Stimulated activated CD8-positive, alpha-beta memory T cell treated with anti-CD3 and anti-CD28 coated beads, Interleukin-2, amount 100 ng/mL, for 48 hours (primary cell): ENCODE results near the gene MTFP1.
"Not testable (repeated sequence)": the region's sequence is repeated elsewhere in the genome, so short reads cannot be mapped to it uniquely, and the experiment has no call there.

Experiments
- DNase-seq, 2 donors: peaks; one replicate each; pipeline ENCODE4 v3.0.0-alpha.2; 2020; ENCODE audit warnings: low read depth in 2 of 2

Gene MTFP1

DNA sequence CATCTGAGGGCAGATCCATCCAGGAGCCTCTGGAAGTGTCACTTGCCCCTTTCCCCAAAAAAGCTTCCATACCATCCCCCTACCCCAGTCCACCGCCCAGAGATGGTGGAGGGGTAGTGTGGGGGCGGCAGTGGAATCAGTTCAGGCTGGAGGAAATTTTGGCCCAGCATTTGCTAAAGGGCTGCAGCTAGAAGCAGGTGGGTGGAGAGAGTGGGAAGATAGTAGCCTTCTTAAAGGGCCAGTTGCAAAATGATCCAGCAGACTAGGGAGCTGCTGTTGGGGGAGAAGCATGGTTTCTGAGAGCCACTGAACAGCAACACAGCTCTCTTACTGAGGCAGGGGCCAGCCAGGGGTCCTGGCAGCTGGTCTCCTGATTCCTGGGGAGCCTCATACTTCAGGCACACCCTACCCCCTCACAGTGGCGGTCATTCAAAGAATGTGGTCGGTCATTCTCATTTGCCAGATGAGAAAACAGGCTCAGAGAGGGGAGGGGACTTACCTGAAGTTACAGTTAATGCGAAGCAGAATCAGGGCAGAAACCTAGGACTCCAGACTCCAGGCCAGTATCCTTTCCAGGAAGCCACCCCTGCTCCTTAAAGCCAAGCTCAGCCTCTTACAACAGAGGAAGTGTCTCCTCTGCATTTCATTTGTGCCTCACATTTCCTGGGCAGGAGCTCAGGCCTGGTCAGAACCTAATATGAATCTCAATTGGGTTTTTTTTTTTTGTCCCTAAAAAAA lies 23.4 kb upstream of the MTFP1 start:
- no peak for DNase-seq

DNA sequence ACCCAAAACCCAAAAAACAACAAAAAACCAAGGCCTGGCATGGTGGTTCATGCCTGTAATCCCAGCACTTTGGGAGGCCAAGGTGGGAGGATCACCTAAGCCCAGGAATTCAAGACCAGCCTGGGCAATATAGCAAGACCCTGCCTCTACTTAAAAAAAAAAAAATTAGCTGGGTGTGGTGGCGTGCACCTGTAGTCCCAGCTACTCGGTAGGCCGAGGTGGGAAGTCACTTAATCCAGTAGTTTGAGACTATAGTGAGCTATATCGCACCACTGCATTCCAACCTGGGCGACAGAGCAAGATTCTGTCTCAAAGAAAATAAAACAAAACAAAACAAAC lies 22.8 kb upstream of the MTFP1 start:
- DNase-seq = not testable (repeated sequence)

DNA sequence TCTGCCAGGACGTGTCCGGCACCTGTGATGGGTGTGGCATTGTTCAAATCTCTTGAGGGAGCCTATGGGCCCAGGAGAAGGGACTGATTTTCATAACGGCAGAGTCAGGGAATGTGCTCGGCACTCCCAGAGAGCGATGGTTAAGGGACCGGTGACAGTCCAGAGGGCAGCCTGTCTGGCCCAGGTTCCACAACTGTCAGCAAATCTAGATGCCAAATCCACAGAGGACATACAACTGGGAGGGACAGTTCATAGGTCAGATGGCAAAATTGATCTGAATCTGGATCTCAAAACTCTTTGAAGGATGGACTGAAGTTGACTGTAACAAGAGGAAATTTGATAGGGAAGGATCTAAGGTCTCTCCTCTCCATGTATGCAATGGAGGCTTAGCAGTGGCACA lies 21.3 kb upstream of the MTFP1 start:
- no peak for DNase-seq

- no peak for DNase-seq
These were observed 19.8 kb upstream of the MTFP1 start for GRCh38 chr22:30405731-30406130.

- no peak for DNase-seq
These were observed 19.2 kb upstream of the MTFP1 start for GRCh38 chr22:30406400-30406799.

- DNase-seq = no peak
These were observed 17.0 kb upstream of the MTFP1 start for GRCh38 chr22:30408388-30409102.

- DNase-seq = no peak
These were observed 13.8 kb upstream of the MTFP1 start for GRCh38 chr22:30411780-30412179.

DNA sequence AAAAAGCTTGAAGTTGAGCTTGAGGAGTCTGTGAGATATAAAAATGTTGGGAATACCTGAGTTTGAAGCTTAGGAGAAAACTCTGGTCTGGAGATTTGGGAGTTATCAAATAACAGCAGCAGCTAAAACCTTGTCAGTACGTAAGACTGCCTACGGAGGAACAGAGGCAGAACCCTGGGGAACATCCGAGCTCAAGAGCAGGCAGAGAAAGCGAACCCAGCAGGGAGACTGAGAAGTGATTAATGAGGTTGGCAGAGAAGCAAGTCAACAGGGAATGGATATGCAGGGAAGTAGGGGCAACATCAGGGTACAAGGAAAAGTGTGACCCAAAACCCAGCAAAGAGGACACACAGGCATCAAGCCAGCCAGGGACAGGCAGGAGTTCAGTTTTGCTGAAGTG lies 12.6 kb upstream of the MTFP1 start:
- no peak for DNase-seq

DNA sequence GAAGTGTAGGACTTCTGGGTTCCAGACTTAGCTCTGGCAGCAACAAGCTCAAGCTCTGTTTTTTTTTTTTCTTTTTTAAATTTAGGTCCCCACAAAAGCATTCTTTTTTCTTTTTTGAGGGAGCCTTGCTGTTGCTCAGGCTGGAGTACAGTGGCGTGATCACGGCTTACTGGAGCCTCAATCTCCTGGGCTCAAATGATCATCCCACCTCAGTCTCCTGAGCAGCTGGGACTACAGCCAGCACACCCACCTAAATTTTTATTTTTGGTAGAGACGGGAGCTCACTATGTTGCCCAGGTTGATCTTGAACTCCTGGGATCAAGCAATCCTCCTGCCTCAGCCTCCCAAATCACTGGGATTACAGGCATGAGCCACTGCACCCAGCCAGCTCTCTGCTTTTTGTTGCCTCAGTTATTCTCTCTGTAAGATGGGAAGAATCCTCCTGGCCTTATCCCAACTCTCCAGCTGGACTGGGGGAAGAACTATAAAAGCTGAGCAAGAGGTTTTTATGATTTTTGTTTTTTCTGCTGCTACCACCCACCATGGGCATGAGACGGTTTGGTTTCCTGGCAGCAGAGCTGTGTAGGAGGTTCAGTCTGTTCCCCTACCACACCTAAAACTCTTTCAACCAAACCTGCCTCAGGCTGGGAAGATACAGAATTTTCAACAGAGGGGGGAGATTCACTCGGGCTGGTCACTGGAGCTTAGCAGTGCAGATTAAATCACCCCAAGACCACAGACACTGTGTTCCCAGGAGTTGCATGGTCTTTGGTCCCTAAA lies 11.6 kb upstream of the MTFP1 start:
- DNase-seq = no peak

GRCh38 chr22:30414525-30415047 lies 11.0 kb upstream of the MTFP1 start:
- DNase-seq = no peak

DNA sequence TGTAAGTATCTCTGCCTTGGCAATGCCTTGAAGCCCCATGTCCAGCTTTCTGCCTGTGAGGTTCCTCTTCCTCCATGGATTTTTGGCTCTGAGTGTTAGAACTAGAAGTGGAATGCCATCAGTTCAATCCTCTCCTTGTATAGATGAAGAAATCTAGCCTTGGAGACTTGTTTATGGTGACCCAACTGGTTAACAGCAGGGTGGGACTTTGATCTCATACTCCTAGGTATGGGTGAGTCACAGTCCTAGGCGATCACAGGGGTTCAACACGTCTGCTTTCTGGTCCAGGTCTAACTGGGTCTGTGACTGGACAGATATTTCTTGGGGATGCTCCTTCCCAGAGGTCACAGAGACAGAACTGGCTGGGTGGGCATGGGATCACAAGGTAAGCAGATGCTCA lies 9.2 kb upstream of the MTFP1 start:
- DNase-seq = no peak

DNA sequence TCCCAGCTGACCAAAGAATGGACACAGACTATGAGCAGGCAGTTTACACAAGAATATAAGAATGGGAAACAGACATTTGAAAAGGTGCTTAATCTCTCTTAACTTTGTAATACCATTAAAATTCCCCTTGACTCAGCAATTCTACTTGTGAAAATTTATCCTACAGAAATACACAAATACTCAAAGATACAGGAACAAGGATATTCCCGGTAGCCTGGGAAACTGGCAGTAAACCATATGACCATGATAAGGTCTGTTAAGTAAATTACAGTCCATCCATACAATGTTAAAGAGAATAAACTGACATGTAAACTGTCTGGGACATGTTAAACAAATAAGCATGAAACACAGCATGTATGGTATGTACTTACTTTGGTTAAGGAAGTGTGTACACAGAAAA lies 8.7 kb upstream of the MTFP1 start:
- no peak for DNase-seq

DNA sequence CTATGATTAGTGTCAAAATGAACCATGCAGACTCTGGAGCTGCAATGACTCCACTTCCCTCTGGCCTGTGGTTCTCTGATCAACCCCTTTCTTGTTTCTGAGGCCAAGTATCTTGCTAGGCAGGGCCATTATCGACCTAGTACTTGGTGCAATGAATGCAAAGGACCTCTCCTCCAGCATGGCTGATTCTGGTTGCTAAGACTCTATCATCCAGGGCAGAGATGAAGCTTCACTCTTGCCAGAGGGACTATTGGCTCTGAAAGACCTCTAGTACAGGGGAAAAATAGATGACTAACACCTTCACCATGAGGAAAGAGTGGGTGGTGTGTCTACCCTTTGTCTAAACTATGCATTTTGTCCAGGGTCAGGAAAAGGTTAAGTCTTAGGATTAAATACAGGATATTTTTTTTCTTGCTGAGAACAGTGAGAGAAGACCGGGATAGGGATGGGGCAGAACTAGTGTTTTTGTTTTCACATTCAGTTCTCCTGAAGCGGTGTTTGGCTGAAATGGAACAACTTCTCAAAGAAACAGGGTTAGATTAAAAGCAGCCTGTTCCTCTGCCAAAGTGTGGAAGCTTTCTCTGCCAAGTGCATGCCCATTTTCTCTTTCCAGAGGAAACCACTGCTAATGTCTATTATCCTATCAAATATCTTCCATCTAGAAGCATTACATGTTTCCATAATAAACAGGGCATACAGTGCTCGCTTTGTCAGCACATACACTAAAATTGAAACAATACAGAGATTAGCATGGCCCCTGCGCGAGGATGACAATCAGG lies 5.0 kb upstream of the MTFP1 start:
- DNase-seq = no peak

DNA sequence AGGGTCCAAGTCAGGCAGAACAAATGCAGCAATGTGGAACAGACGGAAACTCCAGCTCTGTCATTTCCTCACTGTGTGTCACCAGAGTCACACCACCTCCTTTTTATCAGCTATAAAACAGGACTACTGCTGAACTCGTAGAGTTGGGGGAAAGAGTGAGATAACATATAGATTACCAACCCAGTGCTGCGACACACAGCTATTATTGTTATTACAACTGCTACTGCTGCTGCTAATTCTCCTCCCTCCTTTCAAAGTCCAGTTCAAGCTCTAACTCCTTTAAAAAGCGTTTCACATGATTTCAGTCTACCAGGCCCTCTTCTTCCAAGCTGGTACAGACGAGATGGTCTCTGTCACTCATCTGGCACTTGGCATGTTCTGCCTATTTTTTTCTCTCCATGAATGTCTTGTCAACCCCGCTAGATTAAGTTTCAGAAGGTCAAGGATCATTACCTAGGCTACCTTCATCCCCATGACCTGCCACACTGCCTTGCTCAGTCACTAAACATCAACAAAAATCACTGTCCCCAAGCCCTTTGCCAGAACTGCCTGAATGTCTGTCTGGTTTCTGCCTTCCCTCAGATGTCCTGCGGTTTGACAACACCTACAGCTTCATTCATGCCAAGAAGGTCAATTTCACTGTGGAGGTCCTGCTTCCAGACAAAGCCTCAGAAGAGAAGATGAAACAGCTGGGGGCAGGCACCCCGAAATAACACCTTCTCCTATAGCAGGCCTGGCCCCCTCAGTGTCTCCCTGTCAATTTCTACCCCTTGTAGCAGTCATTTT lies 3.7 kb upstream of the MTFP1 start:
- no peak for DNase-seq

DNA sequence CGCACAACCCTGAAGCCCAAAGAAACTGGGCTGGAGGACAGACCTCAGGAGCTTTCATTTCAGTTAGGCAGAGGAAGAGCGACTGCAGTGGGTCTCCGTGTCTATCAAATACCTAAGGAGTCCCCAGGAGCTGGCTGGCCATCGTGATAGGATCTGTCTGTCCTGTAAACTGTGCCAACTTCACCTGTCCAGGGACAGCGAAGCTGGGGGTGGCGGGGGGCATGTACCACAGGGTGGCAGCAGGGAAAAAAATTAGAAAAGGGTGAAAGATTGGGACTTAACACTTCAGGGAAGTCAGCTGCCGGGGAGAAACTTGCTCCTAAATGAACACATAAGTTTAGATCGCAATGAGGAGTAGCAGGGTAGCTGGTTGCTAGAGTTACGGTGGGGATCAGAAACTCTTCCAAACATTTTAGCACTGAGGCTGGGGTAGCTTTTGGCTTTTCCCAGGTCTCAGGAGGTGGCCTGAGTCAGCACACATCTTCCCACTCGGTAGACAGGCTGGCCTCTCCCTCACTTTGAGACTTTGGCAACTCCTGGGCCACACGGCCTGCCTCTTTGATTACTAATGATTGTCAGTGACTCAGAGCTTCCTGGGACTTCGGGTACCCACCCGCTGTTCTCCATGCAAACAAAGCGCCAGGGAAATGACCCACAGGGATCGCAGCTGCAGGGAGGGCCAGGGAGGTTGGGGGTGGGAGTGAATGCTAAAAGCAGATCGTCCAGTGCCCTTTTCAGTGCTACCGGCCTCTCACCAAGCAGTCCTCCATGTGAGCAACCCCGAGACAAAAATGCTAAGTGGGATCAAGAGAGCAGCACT lies 2.9 kb upstream of the MTFP1 start:
- peak in 1 of 2 donors; percentile 23 for DNase-seq

- peak; percentile 51 to 59 for DNase-seq
These were observed 2.1 kb upstream of the MTFP1 start for GRCh38 chr22:30423301-30423958.

DNA sequence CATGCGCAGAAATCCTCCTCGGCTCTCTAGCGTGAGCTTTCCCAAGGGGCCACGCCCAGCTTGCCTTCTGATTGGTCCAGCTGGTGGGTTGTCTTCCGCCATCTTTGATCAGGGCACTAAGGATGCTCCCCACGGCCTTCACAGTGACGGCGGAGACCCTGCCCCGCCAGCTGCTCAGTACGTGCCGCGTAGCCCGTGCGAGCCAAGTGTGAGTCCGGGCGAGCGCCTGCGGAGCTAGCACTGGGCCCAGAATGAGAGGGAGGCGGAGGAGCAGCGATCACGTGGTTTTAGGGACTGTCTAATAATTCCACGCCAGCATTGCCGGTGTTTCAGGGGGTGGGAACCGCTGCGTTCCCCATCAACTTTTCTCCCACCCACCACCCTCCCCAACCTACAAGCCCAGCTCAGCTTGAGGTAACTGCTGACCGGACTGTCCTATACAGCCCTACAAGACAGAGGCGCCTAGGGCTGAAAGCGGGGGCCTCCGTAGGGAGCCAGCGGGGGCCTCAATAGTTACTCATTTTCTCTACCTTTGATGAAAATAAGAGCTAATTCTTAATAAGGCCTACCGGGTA lies 1.5 kb upstream of the MTFP1 start:
- DNase-seq = peak; percentile 95

GRCh38 chr22:30424534-30425326 lies 838 bp upstream of the MTFP1 start:
- DNase-seq = no peak

- DNase-seq = no peak
These were observed 297 bp upstream of the MTFP1 start for GRCh38 chr22:30425327-30425615.
